Epidermal melanocyte (primary cell): ENCODE results near the gene TPRX1.
"Not testable (repeated sequence)": the region's sequence is repeated elsewhere in the genome, so short reads cannot be mapped to it uniquely, and the experiment has no call there.

Experiments used
- DNase-seq: peaks from one replicate; pipeline ENCODE4 v3.0.0; 2011; ENCODE audit warnings: low spot score; ENCODE audit not compliant: insufficient read length

TPRX1 gene

GRCh38 chr19:47768604-47769003, 35.7 kb downstream of the TPRX1 start:
- DNase-seq = no peak

- no peak for DNase-seq
Measured at GRCh38 chr19:47767349-47767748, 37.0 kb downstream of the TPRX1 start.

- DNase-seq = no peak
Measured at GRCh38 chr19:47766670-47767069, 37.7 kb downstream of the TPRX1 start.

- DNase-seq = no peak
Measured at GRCh38 chr19:47766359-47766620, 38.1 kb downstream of the TPRX1 start.

- DNase-seq = no peak
Measured at GRCh38 chr19:47765523-47766358, 38.6 kb downstream of the TPRX1 start.

GRCh38 chr19:47764705-47765104, 39.6 kb downstream of the TPRX1 start:
- DNase-seq = not testable (repeated sequence)

GRCh38 chr19:47762615-47763308, 41.6 kb downstream of the TPRX1 start:
- no peak for DNase-seq

- no peak for DNase-seq
Measured at GRCh38 chr19:47762151-47762550, 42.2 kb downstream of the TPRX1 start.

- no peak for DNase-seq
Measured at GRCh38 chr19:47761566-47761965, 42.8 kb downstream of the TPRX1 start.

GRCh38 chr19:47760632-47760999, 43.7 kb downstream of the TPRX1 start:
- no peak for DNase-seq

GRCh38 chr19:47758443-47758804, 45.9 kb downstream of the TPRX1 start:
- no peak for DNase-seq

GRCh38 chr19:47757617-47758442, 46.5 kb downstream of the TPRX1 start:
- no peak for DNase-seq

- no peak for DNase-seq
Measured at GRCh38 chr19:47756953-47757608, 47.3 kb downstream of the TPRX1 start.

GRCh38 chr19:47756627-47756929, 47.8 kb downstream of the TPRX1 start:
- DNase-seq = no peak

GRCh38 chr19:47755762-47756626, 48.4 kb downstream of the TPRX1 start:
- DNase-seq = no peak

GRCh38 chr19:47755065-47755761, 49.1 kb downstream of the TPRX1 start:
- DNase-seq = no peak

- DNase-seq = no peak
Measured at GRCh38 chr19:47754206-47755064, 49.9 kb downstream of the TPRX1 start.

GRCh38 chr19:47752440-47753211, 51.7 kb downstream of the TPRX1 start:
- DNase-seq = no peak
